Hepatocyte (in vitro differentiated cells): ENCODE data around the gene SLC1A2. TPM values are rescaled to one million over a fixed set of nuclear protein-coding genes. Genes with fewer than 3 reads are reported as not detected.
"Not testable (repeated sequence)": the region's sequence is repeated elsewhere in the genome, so short reads cannot be mapped to it uniquely, and the experiment has no call there.

Experiments
- DNase-seq: peaks from one replicate; pipeline ENCODE4 v3.0.0-alpha.2; 2016; ENCODE audit warnings: low spot score
- H2AFZ ChIP-seq: fragments of 200-600 bp; sonication (generic); 2 replicates; pipeline ENCODE4 v1.6.0; 2016; ENCODE audit warnings: antibody characterized with exemption, mild to moderate bottlenecking
- H3K27ac ChIP-seq: fragments of 200-600 bp; sonication (generic); 2 replicates; pipeline ENCODE4 v1.5.1; 2016; ENCODE audit warnings: mild to moderate bottlenecking
- H3K27me3 ChIP-seq: fragments of 200-600 bp; sonication (generic); 2 replicates; pipeline ENCODE4 v1.6.1; 2016
- H3K36me3 ChIP-seq: fragments of 200-600 bp; sonication (generic); replicated peaks from 2 replicates; pipeline ENCODE4 v1.5.1; 2016; ENCODE audit warnings: low read depth; ENCODE audit not compliant: insufficient read depth
- H3K4me1 ChIP-seq: fragments of 200-600 bp; sonication (generic); 2 replicates; pipeline ENCODE4 v1.5.1; 2016; ENCODE audit warnings: mild to moderate bottlenecking, moderate library complexity; ENCODE audit not compliant: insufficient read depth
- H3K4me2 ChIP-seq: fragments of 200-600 bp; sonication (generic); 2 replicates; pipeline ENCODE4 v1.6.0; 2016
- H3K4me3 ChIP-seq: fragments of 200-600 bp; sonication (generic); 2 replicates; pipeline ENCODE4 v1.5.1; 2016; ENCODE audit warnings: mild to moderate bottlenecking
- H3K79me2 ChIP-seq: fragments of 200-600 bp; sonication (generic); 2 replicates; pipeline ENCODE4 v1.6.0; 2017; ENCODE audit warnings: mild to moderate bottlenecking
- H3K9me2 ChIP-seq: fragments of 200-600 bp; sonication (generic); replicated peaks from 2 replicates; pipeline ENCODE4 v1.6.0; 2017; ENCODE audit warnings: mild to moderate bottlenecking; ENCODE audit not compliant: insufficient read depth
- H3K9me3 ChIP-seq: fragments of 200-600 bp; sonication (generic); 2 replicates; pipeline ENCODE4 v1.5.1; 2016; ENCODE audit warnings: low read depth, mild to moderate bottlenecking
- H4K20me1 ChIP-seq: fragments of 200-600 bp; sonication (generic); 2 replicates; pipeline ENCODE4 v1.6.0; 2016; ENCODE audit warnings: mild to moderate bottlenecking; ENCODE audit not compliant: insufficient read depth, poor library complexity, severe bottlenecking
- CTCF ChIP-seq: fragments of 200-600 bp; sonication (generic); IDR thresholded peaks from 2 replicates; pipeline ENCODE4 v1.5.1; 2016; ENCODE audit warnings: antibody characterized with exemption, mild to moderate bottlenecking; ENCODE audit not compliant: poor library complexity
- EZH2 ChIP-seq: fragments of 200-600 bp; sonication (generic); IDR thresholded peaks from 2 replicates; pipeline ENCODE4 v1.6.1; 2016; ENCODE audit warnings: antibody characterized with exemption, mild to moderate bottlenecking, borderline replicate concordance
- EZH2phosphoT487 ChIP-seq: fragments of 200-600 bp; sonication (generic); IDR thresholded peaks from one replicate; pipeline ENCODE4 v1.6.1; 2018; ENCODE audit warnings: antibody characterized with exemption, mild to moderate bottlenecking, low read depth, moderate library complexity; ENCODE audit not compliant: unreplicated experiment, severe bottlenecking
- WGBS: methylation state at CpG from one replicate; pipeline ENCODE4 v1.1.6; 2016; ENCODE audit warnings: low lambda C conversion rate; ENCODE audit errors: missing lambda C conversion rate; 5-methylcytosine and 5-hydroxymethylcytosine counted together
- polyA plus RNA-seq: library from polyadenylated mRNA; unstranded; fragments of >200 nt; fragmentation: Nextera tagmentation; extraction: Ambion mirVana; gene quantifications from 2 replicates; pipeline ENCODE4 v1.2.1, GENCODE V29; 2016
- total RNA-seq: library from RNA; depleted of rRNA; stranded (reverse); fragments of >200 nt; gene quantifications from 2 replicates; pipeline ENCODE4 v1.2.3, GENCODE V29; 2014

SLC1A2 gene
- total and polyA plus RNA-seq, 2 experiments from 2014 or later, result 0.59 to 2.9 TPM

- no peaks in the 10 kb centered on the region for H3K36me3 ChIP-seq
- H3K27ac ChIP-seq, result no peak overlapping the region
Measured at GRCh38 chr11:35227576-35228327, 191.6 kb downstream of the SLC1A2 start.

DNA sequence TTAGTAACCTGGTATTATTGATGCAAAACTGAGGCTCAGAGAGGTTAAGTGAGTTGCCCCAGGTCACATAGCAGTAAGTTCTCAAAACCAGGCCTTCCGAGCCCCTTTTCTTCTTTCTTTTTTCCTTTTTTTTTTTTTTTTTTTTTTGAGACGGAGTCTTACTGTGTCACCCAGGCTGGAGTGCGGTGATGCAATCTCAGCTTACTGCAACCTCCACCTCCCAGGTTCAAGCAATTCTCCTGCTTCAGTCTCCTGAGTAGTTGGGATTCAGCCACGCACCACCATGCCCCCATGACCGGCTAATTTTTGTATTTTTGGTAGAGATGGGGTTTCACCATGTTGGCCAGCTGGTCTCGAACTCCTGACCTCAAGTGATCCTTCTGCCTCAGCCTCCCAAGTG, 192.6 kb downstream of the SLC1A2 start:
- H3K27ac ChIP-seq, H3K9me2 ChIP-seq: not testable (repeated sequence)
- 99% methylated on average over 5 of the region's 6 CpGs for WGBS

More at GRCh38 chr11:35227576-35228327, 191.6 kb downstream of the SLC1A2 start:
- no peak for DNase-seq
- no peaks in the 10 kb centered on the region for H4K20me1 ChIP-seq
- no peak for TF ChIP-seq EZH2
- TF ChIP-seq CTCF, result no peak
- H3K79me2 ChIP-seq, result no peaks in the 10 kb centered on the region
- H3K9me3 ChIP-seq, result no peaks in the 10 kb centered on the region
- no peak overlapping the region for H3K4me3 ChIP-seq
- H3K27me3 ChIP-seq, result no peaks in the 10 kb centered on the region
- no peak overlapping the region for H3K4me2 ChIP-seq
- 73% methylated on average over 5 of the region's 5 CpGs for WGBS
- no peaks in the 10 kb centered on the region for H3K9me2 ChIP-seq
- H2AFZ ChIP-seq, result no peak overlapping the region
- peaks cover 5% of the 10 kb centered on the region for H3K4me1 ChIP-seq

DNA sequence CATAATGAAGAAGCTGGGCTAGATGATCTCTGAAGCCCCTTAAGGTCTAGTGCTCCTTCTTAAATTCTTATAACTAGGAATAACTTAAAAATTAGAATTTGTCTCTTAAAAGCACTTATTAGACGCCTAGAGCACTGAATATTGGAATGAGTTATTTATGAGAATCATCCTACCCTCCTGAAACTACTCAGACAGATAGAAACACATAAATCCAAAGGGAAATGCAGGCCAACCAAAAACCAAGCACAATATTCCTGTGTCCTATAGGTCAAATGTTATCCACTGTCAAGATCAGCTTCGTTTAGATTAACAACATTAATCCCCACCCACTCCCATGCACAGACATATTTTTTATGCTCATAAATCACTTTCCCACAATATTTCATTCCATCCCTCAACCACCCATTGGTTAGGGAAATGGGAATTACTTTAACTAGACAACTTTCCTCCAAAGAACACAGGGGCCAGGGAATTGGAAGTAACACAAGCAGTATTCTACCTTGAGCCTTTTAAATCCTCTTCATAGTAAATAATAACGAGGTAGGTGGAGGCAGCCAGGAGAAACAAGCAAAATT, 193.3 kb downstream of the SLC1A2 start:
- Histone ChIP-seq H2AFZ (no peak overlapping the region), H3K27me3 (no peaks in the 10 kb centered on the region), H3K9me2 (no peaks in the 10 kb centered on the region), H3K27ac (no peak overlapping the region), H3K4me3 (no peak overlapping the region), H3K4me2 (no peak overlapping the region), H3K4me1 (peaks cover 5% of the 10 kb centered on the region), H3K9me3 (no peaks in the 10 kb centered on the region), H3K36me3 (no peaks in the 10 kb centered on the region), H4K20me1 (no peaks in the 10 kb centered on the region), H3K79me2 (no peaks in the 10 kb centered on the region)
- no peak for DNase-seq
- 70% methylated on average over 3 of the region's 3 CpGs for WGBS
- TF ChIP-seq EZH2phosphoT487 (no peak), EZH2 (no peak), CTCF (no peak)

More for the DNA sequence above, 192.6 kb downstream of the SLC1A2 start:
- not testable (repeated sequence) for H3K4me2 ChIP-seq, H3K27me3 ChIP-seq, H4K20me1 ChIP-seq, H3K4me3 ChIP-seq, DNase-seq, H3K36me3 ChIP-seq, H2AFZ ChIP-seq, H3K4me1 ChIP-seq, H3K79me2 ChIP-seq, H3K9me3 ChIP-seq

DNA sequence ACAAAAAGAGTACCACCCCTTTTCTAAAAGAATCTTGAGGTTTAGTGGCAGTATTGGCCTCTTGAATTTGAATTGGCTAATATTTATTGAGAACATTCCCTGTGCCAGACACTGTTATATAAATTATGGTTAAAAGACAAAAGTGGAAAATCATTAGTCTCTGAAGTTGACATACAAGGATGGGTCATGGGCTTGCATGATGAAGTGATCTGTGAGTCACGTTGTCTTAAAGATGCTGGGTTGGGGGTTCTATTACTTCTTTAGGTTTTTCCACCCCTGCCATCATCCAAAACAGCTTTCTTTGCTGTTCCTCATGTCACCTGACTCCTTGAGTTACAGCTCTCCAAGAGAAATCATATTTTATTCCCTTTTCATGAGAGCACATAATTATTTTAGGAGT, 195.4 kb downstream of the SLC1A2 start:
- Histone ChIP-seq H3K36me3 (no peaks in the 10 kb centered on the region), H3K79me2 (no peaks in the 10 kb centered on the region), H3K4me2 (no peak overlapping the region), H2AFZ (no peak overlapping the region), H3K9me3 (no peaks in the 10 kb centered on the region), H3K27me3 (no peaks in the 10 kb centered on the region), H4K20me1 (no peaks in the 10 kb centered on the region), H3K4me1 (peaks cover 5% of the 10 kb centered on the region), H3K4me3 (no peak overlapping the region), H3K9me2 (no peaks in the 10 kb centered on the region), H3K27ac (no peak overlapping the region)
- DNase-seq, result no peak
- 53% methylated on average over 1 of the region's 1 CpG for WGBS
- no peak for TF ChIP-seq CTCF
- no peak for TF ChIP-seq EZH2
- TF ChIP-seq EZH2phosphoT487, result no peak
